Large intestine (tissue), 3 donors: ENCODE measurements around the gene RGS9BP. TPM values are rescaled to one million over a fixed set of nuclear protein-coding genes. Genes with fewer than 3 reads are reported as not detected.
A peak's percentile ranks its signal among the peaks of the same experiment; 100 is the strongest.
"Not testable (repeated sequence)": the region's sequence is repeated elsewhere in the genome, so short reads cannot be mapped to it uniquely, and the experiment has no call there.

Experiments
- DNase-seq, 2 donors: peaks; one replicate each; pipeline versions ENCODE4 v3.0.0 to v3.0.0-alpha.2; 2013
- H3K27ac ChIP-seq: one replicate; pipeline ENCODE4 v1.5.1; 2013; ENCODE audit warnings: low read length
- H3K27me3 ChIP-seq: 2 replicates; pipeline ENCODE4 v1.6.1; 2013; ENCODE audit warnings: low read length; ENCODE audit not compliant: control insufficient read depth, insufficient read depth
- H3K36me3 ChIP-seq: 2 replicates; pipeline ENCODE4 v1.6.1; 2013; ENCODE audit warnings: low read length; ENCODE audit not compliant: control insufficient read depth, insufficient read depth
- H3K4me1 ChIP-seq: one replicate; pipeline ENCODE4 v1.6.1; 2013; ENCODE audit warnings: low read length; ENCODE audit not compliant: control insufficient read depth, insufficient read depth
- H3K4me3 ChIP-seq: one replicate; pipeline ENCODE4 v1.5.1; 2013; ENCODE audit warnings: low read length
- H3K9me3 ChIP-seq: one replicate; pipeline ENCODE4 v1.6.1; 2013; ENCODE audit warnings: mild to moderate bottlenecking, low read depth, low read length, moderate library complexity; ENCODE audit not compliant: control insufficient read depth
- WGBS: methylation state at CpG from one replicate; pipeline ENCODE4 v1.1.5; 2013; ENCODE audit warnings: low lambda C conversion rate; ENCODE audit not compliant: insufficient coverage; 5-methylcytosine and 5-hydroxymethylcytosine counted together
- polyA plus RNA-seq: library from polyadenylated mRNA; unstranded; fragments of 120-200 nt; gene quantifications from one replicate; pipeline ENCODE4 v1.2.1, GENCODE V29; 2013

Gene RGS9BP
- polyA plus RNA-seq, 1 donor, result 0.03 TPM

GRCh38 chr19:32693151-32694108, 17.8 kb downstream of the RGS9BP start:
- peaks cover 22% of the 10 kb centered on the region for H3K4me1 ChIP-seq
- WGBS, result 38% methylated on average over 1 of the region's 20 CpGs
- DNase-seq, result not testable (repeated sequence)

GRCh38 chr19:32694316-32694715, 18.7 kb downstream of the RGS9BP start:
- peaks cover 22% of the 10 kb centered on the region for H3K4me1 ChIP-seq
- peak in 1 of 2 donors; percentile 39 for DNase-seq
- peaks cover 11% of the 10 kb centered on the region for H3K36me3 ChIP-seq
- H3K27me3 ChIP-seq, H3K27ac ChIP-seq, H3K9me3 ChIP-seq: not testable (repeated sequence)
- WGBS, result no CpG with 5 or more reads among the region's 2 CpGs
- H3K4me3 ChIP-seq, result peak overlapping the region; percentile 7

More at GRCh38 chr19:32693151-32694108, 17.8 kb downstream of the RGS9BP start:
- H3K4me3 ChIP-seq, result peak overlapping the region; percentile 50
- not testable (repeated sequence) for H3K36me3 ChIP-seq, H3K9me3 ChIP-seq, H3K27me3 ChIP-seq, H3K27ac ChIP-seq

GRCh38 chr19:32694851-32695250, 19.2 kb downstream of the RGS9BP start:
- WGBS, result 40% methylated on average over 1 of the region's 2 CpGs
- not testable (repeated sequence) for H3K27me3 ChIP-seq, H3K9me3 ChIP-seq, DNase-seq, H3K4me3 ChIP-seq, H3K27ac ChIP-seq
- Histone ChIP-seq H3K36me3 (peaks cover 17% of the 10 kb centered on the region), H3K4me1 (peaks cover 22% of the 10 kb centered on the region)

- H3K27ac ChIP-seq, result peak overlapping the region; percentile 5
- H3K4me1 ChIP-seq, result peaks cover 19% of the 10 kb centered on the region
- H3K4me3 ChIP-seq, H3K27me3 ChIP-seq, DNase-seq, H3K9me3 ChIP-seq: not testable (repeated sequence)
- H3K36me3 ChIP-seq, result peaks cover 19% of the 10 kb centered on the region
- 93% methylated on average over 2 of the region's 6 CpGs for whole genome bisulfite sequencing
Measured at GRCh38 chr19:32695506-32695905, 19.9 kb downstream of the RGS9BP start.

- H3K27me3 ChIP-seq, H3K4me3 ChIP-seq, H3K9me3 ChIP-seq: not testable (repeated sequence)
- peaks cover 15% of the 10 kb centered on the region for H3K4me1 ChIP-seq
- peak overlapping the region; percentile 12 for H3K27ac ChIP-seq
- peak; percentile 73 to 86 for DNase-seq
- WGBS, result no CpG with 5 or more reads among the region's 3 CpGs
- H3K36me3 ChIP-seq, result peaks cover 21% of the 10 kb centered on the region
Measured at GRCh38 chr19:32696771-32697170, 21.1 kb downstream of the RGS9BP start.

- H3K27me3 ChIP-seq, DNase-seq, H3K27ac ChIP-seq, H3K4me3 ChIP-seq, H3K9me3 ChIP-seq: not testable (repeated sequence)
- WGBS, result no CpG with 5 or more reads among the region's 7 CpGs
- peaks cover 12% of the 10 kb centered on the region for H3K4me1 ChIP-seq
- H3K36me3 ChIP-seq, result peaks cover 25% of the 10 kb centered on the region
Measured at GRCh38 chr19:32700129-32700528, 24.5 kb downstream of the RGS9BP start.

- Histone ChIP-seq H3K9me3 (peaks cover 10% of the 10 kb centered on the region), H3K27ac (peak overlapping the region; percentile 3), H3K4me3 (no peak overlapping the region), H3K36me3 (peaks cover 29% of the 10 kb centered on the region), H3K4me1 (peaks cover 7% of the 10 kb centered on the region), H3K27me3 (no peaks in the 10 kb centered on the region)
- peak; percentile 48 to 82 for DNase-seq
- WGBS, result no CpG with 5 or more reads among the region's 5 CpGs
Measured at GRCh38 chr19:32702010-32702409, 26.4 kb downstream of the RGS9BP start.

GRCh38 chr19:32704006-32704405, 28.4 kb downstream of the RGS9BP start:
- WGBS, result no CpG with 5 or more reads among the region's 2 CpGs
- peaks cover 27% of the 10 kb centered on the region for H3K36me3 ChIP-seq

GRCh38 chr19:32708457-32708856, 32.8 kb downstream of the RGS9BP start:
- Histone ChIP-seq H3K9me3 (peaks cover 10% of the 10 kb centered on the region), H3K36me3 (peaks cover 32% of the 10 kb centered on the region), H3K4me3 (no peak overlapping the region), H3K27me3 (no peaks in the 10 kb centered on the region), H3K4me1 (peaks cover 3% of the 10 kb centered on the region), H3K27ac (no peak overlapping the region)
- WGBS, result no CpG with 5 or more reads among the region's 3 CpGs
- DNase-seq, result no peak

More at GRCh38 chr19:32704006-32704405, 28.4 kb downstream of the RGS9BP start:
- H3K27me3 ChIP-seq, H3K9me3 ChIP-seq, H3K27ac ChIP-seq, H3K4me1 ChIP-seq, H3K4me3 ChIP-seq, DNase-seq: not testable (repeated sequence)

- peaks cover 35% of the 10 kb centered on the region for H3K36me3 ChIP-seq
- no peak overlapping the region for H3K27ac ChIP-seq
Measured at GRCh38 chr19:32709032-32709431, 33.4 kb downstream of the RGS9BP start.

More at GRCh38 chr19:32709032-32709431, 33.4 kb downstream of the RGS9BP start:
- 80% methylated on average over 1 of the region's 5 CpGs for WGBS
- H3K27me3 ChIP-seq, result no peaks in the 10 kb centered on the region
- H3K4me3 ChIP-seq, result no peak overlapping the region
- H3K9me3 ChIP-seq, result peaks cover 10% of the 10 kb centered on the region
- peaks cover 3% of the 10 kb centered on the region for H3K4me1 ChIP-seq
- no peak for DNase-seq
